Vagina (tissue), 2 donors: ENCODE data around the gene FGF6.

Source experiments
- CTCF ChIP-seq, 3 experiments: fragments of 450-650 bp in 2 of 3; fragments of 200-600 bp in 1 of 3; sonication (generic) in 1 of 3; IDR thresholded peaks; one replicate each; pipeline ENCODE4 v1.5.1; 2017 to 2019; ENCODE audit warnings: antibody characterized with exemption in 3 of 3, mild to moderate bottlenecking in 2 of 3, moderate library complexity in 2 of 3
- POLR2A ChIP-seq, 2 donors: fragments of 450-650 bp; IDR thresholded peaks; one replicate each; pipeline ENCODE4 v1.6.1; 2017; ENCODE audit warnings: antibody characterized with exemption in 2 of 2, mild to moderate bottlenecking in 2 of 2, moderate library complexity in 2 of 2
- POLR2AphosphoS5 ChIP-seq, 2 donors: sonication (generic); formaldehyde crosslinking; IDR thresholded peaks; one replicate each; pipeline ENCODE4 v1.9.0; 2017; ENCODE audit warnings: antibody characterized with exemption in 2 of 2, mild to moderate bottlenecking in 2 of 2, low read depth in 1 of 2; ENCODE audit not compliant: insufficient read depth in 1 of 2

GRCh38 chr12:4395818-4396217, 49.8 kb downstream of the FGF6 start:
- TF ChIP-seq CTCF (IDR thresholded peaks at IDR 0.05) (no peak), POLR2A (IDR thresholded peaks at IDR 0.05) (no peak), POLR2AphosphoS5 (IDR thresholded peaks at IDR 0.05; ENCODE audit: insufficient read depth in 1 of 2, low read depth in 1 of 2) (no peak)
